DOHH2 (cell line): ENCODE data around the gene SLC9A7.
"Not testable (repeated sequence)": the region's sequence is repeated elsewhere in the genome, so short reads cannot be mapped to it uniquely, and the experiment has no call there.

Experiments
- CTCF ChIP-seq: fragments of 200-600 bp; sonication (generic); IDR thresholded peaks from one replicate; pipeline ENCODE4 v1.5.1; 2014; ENCODE audit warnings: antibody characterized with exemption, mild to moderate bottlenecking, low read depth, low read length; ENCODE audit not compliant: poor library complexity, severe bottlenecking
- EZH2phosphoT487 ChIP-seq: fragments of 200-600 bp; sonication (generic); IDR thresholded peaks from 2 replicates; pipeline ENCODE4 v1.6.1; 2017; ENCODE audit warnings: borderline replicate concordance, mild to moderate bottlenecking, antibody characterized with exemption, low read length, moderate library complexity, mixed read lengths

GRCh38 chrX:46784437-46784836, 25.5 kb upstream of the SLC9A7 start:
- TF ChIP-seq EZH2phosphoT487, CTCF: not testable (repeated sequence)
